Thyroid gland (tissue), 4 donors: ENCODE data around the gene AP1S1.

Source experiments
- CTCF ChIP-seq, 6 experiments: fragments of 200-600 bp in 3 of 6; fragments of 450-650 bp in 3 of 6; sonication (generic) in 3 of 6; IDR thresholded peaks; one replicate each; pipeline ENCODE4 v1.5.1; 2016 to 2019; ENCODE audit warnings: antibody characterized with exemption in 6 of 6, mild to moderate bottlenecking in 2 of 6, inconsistent platforms in 1 of 6, moderate library complexity in 1 of 6
- POLR2A ChIP-seq, 2 donors: fragments of 450-650 bp; IDR thresholded peaks; one replicate each; pipeline ENCODE4 v1.6.1; 2017; ENCODE audit warnings: antibody characterized with exemption in 2 of 2, mild to moderate bottlenecking in 2 of 2, moderate library complexity in 1 of 2

DNA sequence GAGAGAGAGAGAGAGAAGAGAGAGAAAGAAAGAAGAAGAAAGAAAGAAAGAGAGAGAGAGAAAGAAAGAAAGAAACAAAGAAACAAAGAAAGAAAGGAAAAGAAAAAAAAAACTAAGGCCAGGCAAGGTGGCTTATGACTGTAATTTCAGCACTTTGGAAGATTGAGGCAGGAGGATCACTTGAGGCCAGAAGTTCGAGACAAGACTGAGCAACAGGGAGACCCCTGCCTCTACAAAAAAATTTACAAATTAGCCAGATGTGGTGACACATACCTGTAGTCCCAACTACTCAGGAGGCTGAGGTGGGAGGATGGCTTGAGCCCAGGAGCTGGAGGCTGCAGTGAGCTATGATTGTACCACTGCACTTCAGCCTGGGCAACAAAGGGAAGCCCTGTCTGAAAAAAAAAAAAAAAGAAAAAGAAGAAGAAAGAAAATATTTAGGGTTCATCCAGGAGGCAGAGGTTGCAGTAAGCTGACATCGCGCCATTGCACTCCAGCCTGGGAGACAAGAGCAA, 24.6 kb upstream of the AP1S1 start:
- TF ChIP-seq CTCF (IDR thresholded peaks at IDR 0.05) (no peak), POLR2A (IDR thresholded peaks at IDR 0.05) (no peak)
